AG04449 (cell line): Measurements from ENCODE around the gene RAC2.
A peak's percentile ranks its signal among the peaks of the same experiment; 100 is the strongest.
"Not testable (repeated sequence)": the region's sequence is repeated elsewhere in the genome, so short reads cannot be mapped to it uniquely, and the experiment has no call there.

ENCODE experiments used
- CTCF ChIA-PET: fragments of 350-600 bp; formaldehyde crosslinking; extraction: SDS; loops from one replicate; lab custom pipeline; 2021; ENCODE audit warnings: antibody characterized with exemption; lab: Yijun Ruan, JAX
- POLR2A ChIA-PET: fragments of 400-600, 350-600 bp; formaldehyde crosslinking; extraction: SDS; loops from one replicate; lab custom pipeline; 2020; ENCODE audit warnings: antibody characterized with exemption, inconsistent platforms; lab: Yijun Ruan, JAX
- DNase-seq: peaks from one replicate; pipeline ENCODE4 v3.0.0-alpha.2; 2010; ENCODE audit warnings: low read depth, low spot score
- H3K4me3 ChIP-seq: 2 replicates; pipeline ENCODE4 v1.5.1; 2011; ENCODE audit warnings: low read depth, mild to moderate bottlenecking, control low read depth, low read length
- CTCF ChIP-seq: IDR thresholded peaks from one replicate; pipeline ENCODE4 v1.5.1; 2011; ENCODE audit warnings: mild to moderate bottlenecking, moderate library complexity, low read length, control low read depth, inconsistent platforms; ENCODE audit not compliant: insufficient read depth; ENCODE audit errors: missing control alignments

RAC2 gene

GRCh38 chr22:37204045-37204655 is 39.9 kb downstream of the RAC2 start:
- POLR2A ChIA-PET = no interaction called here
- no peak overlapping the region for H3K4me3 ChIP-seq
- CTCF ChIA-PET = no interaction called here
- TF ChIP-seq CTCF = no peak
- DNase-seq = no peak

- H3K4me3 ChIP-seq = no peak overlapping the region
- DNase-seq = no peak
- ChIA-PET POLR2A (no interaction called here), CTCF (interaction anchor here (1.3 to 8.0 kb wide), 2 partner anchors 39 to 62 kb away, joined by 3 to 199 read pairs; no protein-coding TSS in a partner anchor)
- no peak for TF ChIP-seq CTCF
Observed at GRCh38 chr22:37203354-37204044, 40.6 kb downstream of the RAC2 start.

GRCh38 chr22:37202716-37203115 is 41.4 kb downstream of the RAC2 start:
- ChIA-PET CTCF (interaction anchor here (1.3 to 8.0 kb wide), 3 partner anchors 38 to 184 kb away, joined by 3 to 199 read pairs (median 3); partner anchors contain the start of gene TST), POLR2A (no interaction called here)
- H3K4me3 ChIP-seq = no peak overlapping the region
- TF ChIP-seq CTCF = no peak
- no peak for DNase-seq

- ChIA-PET POLR2A (no interaction called here), CTCF (interaction anchor here (0.9 to 8.0 kb wide), 6 partner anchors 15 to 183 kb away, joined by 3 to 199 read pairs (median 18); partner anchors contain the start of gene TST)
- TF ChIP-seq CTCF = no peak
- DNase-seq = no peak
- H3K4me3 ChIP-seq = no peak overlapping the region
Observed at GRCh38 chr22:37202001-37202555, 42.0 kb downstream of the RAC2 start.

- CTCF ChIA-PET = interaction anchor here (0.9 to 8.0 kb wide), 8 partner anchors 10 to 183 kb away, joined by 3 to 199 read pairs (median 47); partner anchors contain the start of genes C1QTNF6, SSTR3 and TST
- POLR2A ChIA-PET, H3K4me3 ChIP-seq, DNase-seq: not testable (repeated sequence)
Observed at GRCh38 chr22:37201443-37201820, 42.6 kb downstream of the RAC2 start.

- DNase-seq = no peak
- CTCF ChIA-PET = interaction anchor here (0.6 to 8.0 kb wide), 59 partner anchors 11 to 616 kb away, joined by 3 to 199 read pairs (median 4); partner anchors contain the start of genes C1QTNF6, RAC2 and SSTR3
- no peak for TF ChIP-seq CTCF
- H3K4me3 ChIP-seq = peak overlapping the region; percentile 43
- POLR2A ChIA-PET = interaction anchor here (0.7 to 1.4 kb wide), 4 partner anchors 13 to 149 kb away, joined by 3 to 4 read pairs (median 3); partner anchors contain the start of gene KCTD17
Observed at GRCh38 chr22:37199760-37200108, 44.3 kb downstream of the RAC2 start.
